ENCODE data around the gene PYGO2. TPM values are rescaled to one million over a fixed set of nuclear protein-coding genes. Genes with fewer than 3 reads are reported as not detected.

Gene PYGO2
- total RNA-seq, 4 donors from 2014 or later = 14.4 to 18.8 (median 17.5) TPM

DNA sequence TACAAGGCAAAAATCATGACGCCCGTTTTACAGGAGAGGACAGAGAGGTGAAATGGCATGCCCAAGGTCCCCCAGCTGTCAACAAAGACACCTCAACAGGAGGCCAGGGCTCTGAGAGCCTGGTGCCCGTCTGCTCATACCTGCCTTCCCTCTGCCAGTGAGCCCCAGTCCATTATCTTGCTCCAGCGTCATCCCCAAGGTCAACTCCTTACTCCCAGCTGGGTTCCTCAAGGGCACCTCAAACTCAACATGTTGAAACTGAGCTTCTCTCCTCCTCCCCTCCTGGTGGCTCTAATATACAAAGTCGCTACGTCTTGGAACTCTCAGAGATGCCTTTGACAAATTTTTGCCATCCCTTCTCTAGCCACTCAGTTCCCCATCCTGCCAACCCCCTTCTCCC is 8.9 kb downstream of the PYGO2 start:
- 91 to 93% methylated on average over 6 of the region's 6 CpGs for WGBS, 2 donors
- peaks cover under 1 to 35% (median 10%) of the 10 kb centered on the region in 3 donors for H3K36me3 ChIP-seq
- H3K4me1 ChIP-seq = peaks cover 21 to 63% (median 53%) of the 10 kb centered on the region in 3 donors
- intact Hi-C loops (cut with DNase I) = loop anchor here (10.0 kb wide), 1 partner anchor 388 kb away; the partner anchor contains the start of gene CHRNB2
- no peak overlapping the region for H3K27ac ChIP-seq
- H3K27me3 ChIP-seq = no peaks in the 10 kb centered on the region
- no peak for TF ChIP-seq POLR2A (IDR thresholded peaks at IDR 0.05)
- TF ChIP-seq, protein P1, sequence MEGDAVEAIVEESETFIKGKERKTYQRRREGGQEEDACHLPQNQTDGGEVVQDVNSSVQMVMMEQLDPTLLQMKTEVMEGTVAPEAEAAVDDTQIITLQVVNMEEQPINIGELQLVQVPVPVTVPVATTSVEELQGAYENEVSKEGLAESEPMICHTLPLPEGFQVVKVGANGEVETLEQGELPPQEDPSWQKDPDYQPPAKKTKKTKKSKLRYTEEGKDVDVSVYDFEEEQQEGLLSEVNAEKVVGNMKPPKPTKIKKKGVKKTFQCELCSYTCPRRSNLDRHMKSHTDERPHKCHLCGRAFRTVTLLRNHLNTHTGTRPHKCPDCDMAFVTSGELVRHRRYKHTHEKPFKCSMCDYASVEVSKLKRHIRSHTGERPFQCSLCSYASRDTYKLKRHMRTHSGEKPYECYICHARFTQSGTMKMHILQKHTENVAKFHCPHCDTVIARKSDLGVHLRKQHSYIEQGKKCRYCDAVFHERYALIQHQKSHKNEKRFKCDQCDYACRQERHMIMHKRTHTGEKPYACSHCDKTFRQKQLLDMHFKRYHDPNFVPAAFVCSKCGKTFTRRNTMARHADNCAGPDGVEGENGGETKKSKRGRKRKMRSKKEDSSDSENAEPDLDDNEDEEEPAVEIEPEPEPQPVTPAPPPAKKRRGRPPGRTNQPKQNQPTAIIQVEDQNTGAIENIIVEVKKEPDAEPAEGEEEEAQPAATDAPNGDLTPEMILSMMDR (IDR thresholded peaks at IDR 0.05) = no peak
- peak overlapping the region in 1 of 4 donors; percentile 37 for H3K4me3 ChIP-seq
- H3K9me3 ChIP-seq = no peaks in the 10 kb centered on the region
- no peak for DNase-seq

- 67 to 82% methylated on average over 9 to 11 of the region's 15 CpGs for WGBS, 2 donors
- Histone ChIP-seq H3K27ac (peak overlapping the region in 2 of 4 donors; percentile 14 to 44), H3K4me3 (peak overlapping the region in 1 of 4 donors; percentile 37), H3K36me3 (peaks cover 5 to 36% (median 10%) of the 10 kb centered on the region in 3 donors), H3K4me1 (peaks cover 21 to 57% (median 49%) of the 10 kb centered on the region in 3 donors), H3K27me3 (no peaks in the 10 kb centered on the region), H3K9me3 (no peaks in the 10 kb centered on the region)
- TF ChIP-seq, protein P1 (IDR thresholded peaks at IDR 0.05) = no peak
- TF ChIP-seq POLR2A (IDR thresholded peaks at IDR 0.05) = no peak
- DNase-seq = no peak
- intact Hi-C loops (cut with DNase I) = loop anchor here (10.0 kb wide), 1 partner anchor 387 kb away; the partner anchor contains the start of gene CHRNB2
Measured at GRCh38 chr1:154951901-154952657, 9.5 kb downstream of the PYGO2 start.

- H3K27ac ChIP-seq = no peak overlapping the region
- no peak for TF ChIP-seq POLR2A (IDR thresholded peaks at IDR 0.05)
- TF ChIP-seq, protein P1 (IDR thresholded peaks at IDR 0.05) = no peak
- H3K9me3 ChIP-seq = no peaks in the 10 kb centered on the region
- intact Hi-C loops (cut with DNase I) = no loop called here
- no peak overlapping the region for H3K4me3 ChIP-seq
- peaks cover 10 to 62% (median 11%) of the 10 kb centered on the region in 3 donors for H3K36me3 ChIP-seq
- peaks cover 14 to 42% (median 29%) of the 10 kb centered on the region in 3 donors for H3K4me1 ChIP-seq
- no peaks in the 10 kb centered on the region for H3K27me3 ChIP-seq
- 90% methylated on average over 2 to 4 of the region's 11 CpGs for WGBS, 2 donors
- DNase-seq = no peak
Measured at GRCh38 chr1:154948079-154948478, 13.5 kb downstream of the PYGO2 start.

GRCh38 chr1:154945962-154946850 is 15.4 kb downstream of the PYGO2 start:
- H3K36me3 ChIP-seq = peaks cover 10 to 56% (median 11%) of the 10 kb centered on the region in 3 donors
- peaks cover 30 to 42% (median 32%) of the 10 kb centered on the region in 3 donors for H3K4me1 ChIP-seq
- no peaks in the 10 kb centered on the region for H3K27me3 ChIP-seq
- 79 to 82% methylated on average over 17 of the region's 17 CpGs for WGBS, 2 donors
- H3K27ac ChIP-seq = no peak overlapping the region
- no peak for TF ChIP-seq POLR2A (IDR thresholded peaks at IDR 0.05)
- TF ChIP-seq, protein P1 (IDR thresholded peaks at IDR 0.05) = no peak
- DNase-seq = no peak
- no peak overlapping the region for H3K4me3 ChIP-seq
- no peaks in the 10 kb centered on the region for H3K9me3 ChIP-seq
- intact Hi-C loops (cut with DNase I) = no loop called here
